Esophagus muscularis mucosa (tissue), 4 donors: Measurements from ENCODE around the gene B3GALT2. TPM values are rescaled to one million over a fixed set of nuclear protein-coding genes. Genes with fewer than 3 reads are reported as not detected.

ENCODE experiments used
- DNase-seq: peaks from one replicate; pipeline ENCODE4 v3.0.0-alpha.2; 2017; ENCODE audit errors: extremely low spot score
- H3K27ac ChIP-seq, 4 donors: fragments of 200-600 bp; sonication (generic); replicated peaks in 1 of 4; 1 replicate in 3 of 4; 2 replicates in 1 of 4; pipeline ENCODE4 v1.5.1; 2016 to 2019; ENCODE audit warnings: mild to moderate bottlenecking in 1 of 4
- H3K27me3 ChIP-seq, 4 donors: fragments of 200-600 bp; sonication (generic); one replicate each; pipeline versions ENCODE4 v1.5.1 to v1.6.0; 2016 to 2019
- H3K36me3 ChIP-seq, 4 donors: fragments of 200-600 bp; sonication (generic); one replicate each; pipeline ENCODE4 v1.5.1; 2016 to 2019
- H3K4me1 ChIP-seq, 4 donors: fragments of 200-600 bp; sonication (generic); one replicate each; pipeline ENCODE4 v1.5.1; 2016 to 2019
- H3K4me3 ChIP-seq, 4 donors: fragments of 200-600 bp; sonication (generic); 1 replicate in 2 of 4; 2 replicates in 2 of 4; pipeline ENCODE4 v1.5.1; 2016 to 2019; ENCODE audit warnings: mild to moderate bottlenecking in 4 of 4, moderate library complexity in 1 of 4
- H3K9me3 ChIP-seq, 4 donors: fragments of 200-600 bp; sonication (generic); 1 replicate in 3 of 4; 2 replicates in 1 of 4; pipeline ENCODE4 v1.5.1; 2016 to 2019
- EP300 ChIP-seq: sonication (generic); formaldehyde crosslinking; IDR thresholded peaks from one replicate; pipeline ENCODE4 v1.6.1; 2017; ENCODE audit warnings: antibody characterized with exemption
- POLR2A ChIP-seq: fragments of 450-650 bp; IDR thresholded peaks from one replicate; pipeline ENCODE4 v1.6.1; 2017; ENCODE audit warnings: antibody characterized with exemption, moderate library complexity, mild to moderate bottlenecking, low read depth
- POLR2AphosphoS5 ChIP-seq, 2 donors: sonication (generic); formaldehyde crosslinking; IDR thresholded peaks; one replicate each; pipeline ENCODE4 v1.6.1; 2017; ENCODE audit warnings: antibody characterized with exemption in 2 of 2
- WGBS: methylation state at CpG from one replicate; pipeline ENCODE4 v1.1.5; 2018; 5-methylcytosine and 5-hydroxymethylcytosine counted together
- intact Hi-C: fragments of 100-400 bp; cut with DNase I; formaldehyde crosslinking; loops from one replicate; pipeline ENCODE4 v1.15.1; 2023
- total RNA-seq, 4 donors: library from RNA; depleted of rRNA; stranded (reverse); fragments of >200 nt; gene quantifications; one replicate each; pipeline versions ENCODE4 v1.1.0 to v1.2.1, GENCODE V29; 2016
- TF ChIP-seq, protein P1 (sequence below), 3 experiments: fragments of 200-600 bp in 2 of 3; fragments of 450-650 bp in 1 of 3; sonication (generic) in 2 of 3; IDR thresholded peaks; one replicate each; pipeline ENCODE4 v1.5.1; 2017 to 2019; ENCODE audit warnings: antibody characterized with exemption in 3 of 3, mild to moderate bottlenecking in 2 of 3, moderate library complexity in 1 of 3

The B3GALT2 gene
- total RNA-seq, 4 donors from 2014 or later: 0.50 to 4.6 (median 1.8) TPM

DNA sequence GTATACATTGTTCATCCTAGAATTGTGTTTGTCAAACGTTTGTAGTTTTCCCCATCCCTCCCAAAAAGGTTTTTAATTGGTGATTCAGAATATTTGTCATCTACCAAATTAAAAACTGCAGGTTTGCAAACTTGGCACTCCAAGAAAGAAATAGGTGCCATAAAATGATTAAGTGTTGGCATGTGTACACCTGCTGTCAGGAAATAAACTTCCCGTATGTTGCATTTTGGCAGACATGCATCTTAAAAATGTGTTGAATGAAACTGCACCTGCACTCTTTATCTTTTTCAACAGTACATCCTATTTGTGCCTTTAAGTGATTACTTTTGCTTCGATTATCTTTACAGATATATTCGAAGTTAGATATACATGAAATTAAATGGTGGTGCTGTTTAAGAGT lies 7.3 kb downstream of the B3GALT2 start:
- intact Hi-C loops: no loop called here
- Histone ChIP-seq H3K9me3 (no peaks in the 10 kb centered on the region), H3K36me3 (no peaks in the 10 kb centered on the region), H3K4me1 (peaks cover 7 to 55% (median 51%) of the 10 kb centered on the region in 4 donors), H3K4me3 (no peak overlapping the region), H3K27ac (no peak overlapping the region), H3K27me3 (no peaks in the 10 kb centered on the region)
- 44% methylated on average over 4 of the region's 4 CpGs for WGBS
- TF ChIP-seq POLR2A: no peak
- TF ChIP-seq, protein P1, sequence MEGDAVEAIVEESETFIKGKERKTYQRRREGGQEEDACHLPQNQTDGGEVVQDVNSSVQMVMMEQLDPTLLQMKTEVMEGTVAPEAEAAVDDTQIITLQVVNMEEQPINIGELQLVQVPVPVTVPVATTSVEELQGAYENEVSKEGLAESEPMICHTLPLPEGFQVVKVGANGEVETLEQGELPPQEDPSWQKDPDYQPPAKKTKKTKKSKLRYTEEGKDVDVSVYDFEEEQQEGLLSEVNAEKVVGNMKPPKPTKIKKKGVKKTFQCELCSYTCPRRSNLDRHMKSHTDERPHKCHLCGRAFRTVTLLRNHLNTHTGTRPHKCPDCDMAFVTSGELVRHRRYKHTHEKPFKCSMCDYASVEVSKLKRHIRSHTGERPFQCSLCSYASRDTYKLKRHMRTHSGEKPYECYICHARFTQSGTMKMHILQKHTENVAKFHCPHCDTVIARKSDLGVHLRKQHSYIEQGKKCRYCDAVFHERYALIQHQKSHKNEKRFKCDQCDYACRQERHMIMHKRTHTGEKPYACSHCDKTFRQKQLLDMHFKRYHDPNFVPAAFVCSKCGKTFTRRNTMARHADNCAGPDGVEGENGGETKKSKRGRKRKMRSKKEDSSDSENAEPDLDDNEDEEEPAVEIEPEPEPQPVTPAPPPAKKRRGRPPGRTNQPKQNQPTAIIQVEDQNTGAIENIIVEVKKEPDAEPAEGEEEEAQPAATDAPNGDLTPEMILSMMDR (IDR thresholded peaks at IDR 0.05): no peak
- no peak for TF ChIP-seq POLR2AphosphoS5 (IDR thresholded peaks at IDR 0.05)
- no peak for TF ChIP-seq EP300
- DNase-seq: no peak

DNA sequence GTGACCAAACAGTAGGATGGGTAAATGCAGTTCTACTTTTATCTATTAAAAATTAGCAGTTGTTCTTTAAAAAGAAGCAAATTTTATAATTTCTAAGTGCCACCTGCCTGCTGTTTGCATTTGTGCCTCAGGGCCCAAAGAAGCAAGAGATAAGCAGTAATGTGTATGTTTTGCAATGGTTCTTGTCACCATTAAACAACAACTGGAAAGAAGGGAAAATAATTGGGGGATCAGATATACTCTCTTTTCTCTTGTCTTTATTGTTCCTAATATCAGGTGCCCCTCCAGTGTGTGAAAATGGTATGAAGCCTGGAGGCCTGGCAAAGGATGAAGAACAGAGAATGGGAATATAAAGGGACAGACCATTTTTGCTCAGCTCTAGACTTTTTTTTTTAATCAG lies 9.6 kb downstream of the B3GALT2 start:
- TF ChIP-seq EP300: no peak
- no peak for TF ChIP-seq POLR2AphosphoS5 (IDR thresholded peaks at IDR 0.05)
- TF ChIP-seq, protein P1 (IDR thresholded peaks at IDR 0.05): no peak
- no peak for TF ChIP-seq POLR2A
- H3K36me3 ChIP-seq: no peaks in the 10 kb centered on the region
- no peak overlapping the region for H3K4me3 ChIP-seq
- H3K4me1 ChIP-seq: peaks cover 0 to 36% (median 32%) of the 10 kb centered on the region in 4 donors
- H3K9me3 ChIP-seq: no peaks in the 10 kb centered on the region
- intact Hi-C loops: no loop called here
- no peaks in the 10 kb centered on the region for H3K27me3 ChIP-seq
- no peak for DNase-seq
- no peak overlapping the region for H3K27ac ChIP-seq

DNA sequence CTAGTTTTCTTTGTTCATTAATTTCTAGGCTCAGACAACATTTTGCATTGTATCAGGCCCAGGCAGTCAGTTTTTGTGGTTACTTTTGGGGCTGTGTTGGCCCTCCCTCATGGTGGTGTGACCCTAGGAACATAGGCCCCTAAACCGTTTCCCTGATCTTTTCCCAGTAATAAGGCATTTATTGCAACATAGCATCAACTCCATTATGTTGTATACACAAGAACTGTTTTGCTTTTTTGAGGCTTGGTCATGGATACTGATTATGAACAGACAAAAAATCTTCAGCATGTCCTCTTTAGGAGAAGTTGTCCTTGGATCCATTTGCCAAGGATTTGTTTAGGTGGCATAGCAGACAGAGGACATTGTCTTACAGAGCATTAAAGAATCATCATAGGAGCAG lies 10.3 kb downstream of the B3GALT2 start:
- Histone ChIP-seq H3K36me3 (no peaks in the 10 kb centered on the region), H3K27ac (no peak overlapping the region), H3K9me3 (no peaks in the 10 kb centered on the region), H3K27me3 (no peaks in the 10 kb centered on the region), H3K4me1 (peaks cover 0 to 29% (median 26%) of the 10 kb centered on the region in 4 donors), H3K4me3 (no peak overlapping the region)
- WGBS: 82% methylated on average over 1 of the region's 1 CpG
- intact Hi-C loops: no loop called here
- DNase-seq: no peak
- TF ChIP-seq POLR2AphosphoS5 (IDR thresholded peaks at IDR 0.05) (no peak), POLR2A (no peak), EP300 (no peak)
- TF ChIP-seq, protein P1 (IDR thresholded peaks at IDR 0.05): no peak

DNA sequence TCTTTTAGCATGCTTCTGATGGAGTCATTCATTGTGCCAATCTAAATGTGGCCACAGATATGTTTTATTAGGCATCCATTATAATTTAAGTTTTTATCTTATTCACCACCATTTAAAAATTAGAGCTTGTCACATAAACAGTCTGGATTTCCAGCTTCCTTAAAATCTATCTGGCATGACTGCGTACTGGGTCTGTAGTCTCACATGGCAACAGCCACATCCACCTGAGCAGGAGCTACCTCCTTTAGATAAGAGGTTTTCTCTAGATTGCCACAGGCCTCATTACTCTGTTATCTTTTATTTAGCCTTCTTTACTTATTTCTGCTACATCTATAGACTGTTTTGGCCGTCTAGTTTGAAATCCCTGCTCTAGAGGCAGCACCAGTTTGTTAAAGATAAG lies 29.1 kb downstream of the B3GALT2 start:
- intact Hi-C loops: no loop called here
- H3K27me3 ChIP-seq: no peaks in the 10 kb centered on the region
- WGBS: 88% methylated on average over 2 of the region's 2 CpGs
- TF ChIP-seq EP300: no peak
- TF ChIP-seq, protein P1 (IDR thresholded peaks at IDR 0.05): no peak
- no peak for TF ChIP-seq POLR2AphosphoS5 (IDR thresholded peaks at IDR 0.05)
- no peak for TF ChIP-seq POLR2A
- peaks cover 3 to 29% (median 18%) of the 10 kb centered on the region in 4 donors for H3K36me3 ChIP-seq
- DNase-seq: no peak
- H3K4me3 ChIP-seq: no peak overlapping the region
- H3K27ac ChIP-seq: no peak overlapping the region
- H3K4me1 ChIP-seq: peaks cover 0 to 14% (median 4%) of the 10 kb centered on the region in 4 donors
- no peaks in the 10 kb centered on the region for H3K9me3 ChIP-seq

DNA sequence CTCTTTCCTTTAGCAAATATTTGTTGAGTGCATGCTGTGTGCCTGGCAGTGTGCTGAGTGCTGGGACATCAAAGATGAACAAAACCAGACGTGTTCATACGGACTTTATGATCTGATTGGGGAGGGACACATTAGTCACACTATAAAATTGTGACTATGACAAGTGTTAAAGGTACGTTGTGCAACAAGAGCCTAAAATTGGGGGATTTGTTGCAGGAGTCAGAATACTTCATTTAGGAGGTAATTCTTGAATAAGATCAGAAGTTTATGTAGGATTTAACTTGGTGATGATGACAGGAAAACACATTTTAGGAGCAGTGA lies 29.6 kb downstream of the B3GALT2 start:
- Histone ChIP-seq H3K9me3 (no peaks in the 10 kb centered on the region), H3K4me1 (peaks cover 0 to 14% (median 4%) of the 10 kb centered on the region in 4 donors), H3K36me3 (peaks cover 6 to 31% (median 22%) of the 10 kb centered on the region in 4 donors), H3K4me3 (no peak overlapping the region), H3K27me3 (no peaks in the 10 kb centered on the region), H3K27ac (no peak overlapping the region)
- no peak for DNase-seq
- 76% methylated on average over 3 of the region's 3 CpGs for WGBS
- intact Hi-C loops: no loop called here
- TF ChIP-seq, protein P1 (IDR thresholded peaks at IDR 0.05): no peak
- TF ChIP-seq POLR2A (no peak), EP300 (no peak), POLR2AphosphoS5 (IDR thresholded peaks at IDR 0.05) (no peak)
